ENCODE data around the gene TRPC1.

DNA sequence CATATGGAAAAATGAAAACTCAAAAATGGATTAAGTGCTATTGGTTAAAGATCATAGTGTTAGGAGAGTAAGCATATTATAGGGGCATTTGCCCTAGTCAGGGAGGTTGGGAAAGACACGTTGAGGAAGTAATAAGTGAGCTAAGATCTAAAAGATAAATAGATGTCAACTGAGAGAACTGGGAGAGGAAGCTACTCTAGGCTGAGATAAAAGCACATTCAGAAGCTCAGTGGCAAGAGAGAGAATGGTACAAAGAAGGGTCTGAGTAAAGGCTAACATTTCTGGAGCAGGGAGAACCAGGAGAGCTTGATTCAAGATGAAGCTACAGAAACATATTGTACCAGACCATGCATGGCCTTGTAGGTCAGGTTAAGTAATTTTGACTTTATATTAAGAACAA, 63.9 kb downstream of the TRPC1 start:
- TF ChIP-seq, protein P1, sequence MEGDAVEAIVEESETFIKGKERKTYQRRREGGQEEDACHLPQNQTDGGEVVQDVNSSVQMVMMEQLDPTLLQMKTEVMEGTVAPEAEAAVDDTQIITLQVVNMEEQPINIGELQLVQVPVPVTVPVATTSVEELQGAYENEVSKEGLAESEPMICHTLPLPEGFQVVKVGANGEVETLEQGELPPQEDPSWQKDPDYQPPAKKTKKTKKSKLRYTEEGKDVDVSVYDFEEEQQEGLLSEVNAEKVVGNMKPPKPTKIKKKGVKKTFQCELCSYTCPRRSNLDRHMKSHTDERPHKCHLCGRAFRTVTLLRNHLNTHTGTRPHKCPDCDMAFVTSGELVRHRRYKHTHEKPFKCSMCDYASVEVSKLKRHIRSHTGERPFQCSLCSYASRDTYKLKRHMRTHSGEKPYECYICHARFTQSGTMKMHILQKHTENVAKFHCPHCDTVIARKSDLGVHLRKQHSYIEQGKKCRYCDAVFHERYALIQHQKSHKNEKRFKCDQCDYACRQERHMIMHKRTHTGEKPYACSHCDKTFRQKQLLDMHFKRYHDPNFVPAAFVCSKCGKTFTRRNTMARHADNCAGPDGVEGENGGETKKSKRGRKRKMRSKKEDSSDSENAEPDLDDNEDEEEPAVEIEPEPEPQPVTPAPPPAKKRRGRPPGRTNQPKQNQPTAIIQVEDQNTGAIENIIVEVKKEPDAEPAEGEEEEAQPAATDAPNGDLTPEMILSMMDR (IDR thresholded peaks at IDR 0.05), result no peak
- TF ChIP-seq POLR2A (IDR thresholded peaks at IDR 0.05; ENCODE audit: low read depth), result no peak
- TF ChIP-seq EP300 (IDR thresholded peaks at IDR 0.05), result no peak
- TF ChIP-seq POLR2AphosphoS5 (IDR thresholded peaks at IDR 0.05), result no peak
